RWPE1 (cell line): ENCODE results near the gene BMP2K.
"Not testable (repeated sequence)": the region's sequence is repeated elsewhere in the genome, so short reads cannot be mapped to it uniquely, and the experiment has no call there.

Experiments
- CTCF ChIA-PET: fragments of 350-600 bp; sonication (Branson Sonifier 250); formaldehyde crosslinking; extraction: SDS; loops from one replicate; lab custom pipeline; 2021; lab: Yijun Ruan, JAX
- POLR2A ChIA-PET: fragments of 400-600 bp; formaldehyde crosslinking; extraction: SDS; loops from one replicate; lab custom pipeline; 2020; ENCODE audit warnings: antibody characterized with exemption; ENCODE audit not compliant: low non-redundant PET; lab: Yijun Ruan, JAX
- DNase-seq: peaks from one replicate; pipeline ENCODE4 v3.0.0; 2012; ENCODE audit warnings: low spot score
- H3K27ac ChIP-seq: fragments of 450-650 bp; 2 replicates; pipeline ENCODE4 v1.5.1; 2017
- TF ChIP-seq, protein P1 (sequence below): fragments of 450-650 bp; conservative IDR thresholded peaks from 2 replicates; pipeline ENCODE4 v1.5.1; 2017; ENCODE audit warnings: low read depth, mild to moderate bottlenecking

BMP2K gene

DNA sequence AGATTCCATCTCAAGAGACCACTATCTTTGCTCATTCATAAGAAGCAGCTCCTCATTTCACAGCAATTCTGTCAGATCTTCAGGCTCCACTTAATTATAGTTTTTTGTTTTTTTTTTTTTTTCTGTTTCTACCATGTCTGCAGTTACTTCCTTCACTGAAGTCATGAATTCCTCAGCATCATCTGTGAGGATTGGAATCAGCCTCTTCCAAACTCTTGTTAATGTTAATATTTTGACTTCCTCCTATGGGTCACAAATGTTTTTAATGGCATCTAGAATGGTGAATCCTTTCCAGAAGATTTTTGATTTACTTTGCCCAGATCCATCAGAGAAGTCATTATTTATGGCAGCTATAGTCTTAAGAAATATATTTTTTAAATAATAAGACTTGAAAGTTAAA, 53.1 kb downstream of the BMP2K start:
- H3K27ac ChIP-seq = no peak overlapping the region
- ChIA-PET CTCF (no interaction called here), POLR2A (no interaction called here)
- DNase-seq = no peak
- TF ChIP-seq, protein P1, sequence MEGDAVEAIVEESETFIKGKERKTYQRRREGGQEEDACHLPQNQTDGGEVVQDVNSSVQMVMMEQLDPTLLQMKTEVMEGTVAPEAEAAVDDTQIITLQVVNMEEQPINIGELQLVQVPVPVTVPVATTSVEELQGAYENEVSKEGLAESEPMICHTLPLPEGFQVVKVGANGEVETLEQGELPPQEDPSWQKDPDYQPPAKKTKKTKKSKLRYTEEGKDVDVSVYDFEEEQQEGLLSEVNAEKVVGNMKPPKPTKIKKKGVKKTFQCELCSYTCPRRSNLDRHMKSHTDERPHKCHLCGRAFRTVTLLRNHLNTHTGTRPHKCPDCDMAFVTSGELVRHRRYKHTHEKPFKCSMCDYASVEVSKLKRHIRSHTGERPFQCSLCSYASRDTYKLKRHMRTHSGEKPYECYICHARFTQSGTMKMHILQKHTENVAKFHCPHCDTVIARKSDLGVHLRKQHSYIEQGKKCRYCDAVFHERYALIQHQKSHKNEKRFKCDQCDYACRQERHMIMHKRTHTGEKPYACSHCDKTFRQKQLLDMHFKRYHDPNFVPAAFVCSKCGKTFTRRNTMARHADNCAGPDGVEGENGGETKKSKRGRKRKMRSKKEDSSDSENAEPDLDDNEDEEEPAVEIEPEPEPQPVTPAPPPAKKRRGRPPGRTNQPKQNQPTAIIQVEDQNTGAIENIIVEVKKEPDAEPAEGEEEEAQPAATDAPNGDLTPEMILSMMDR = no peak

DNA sequence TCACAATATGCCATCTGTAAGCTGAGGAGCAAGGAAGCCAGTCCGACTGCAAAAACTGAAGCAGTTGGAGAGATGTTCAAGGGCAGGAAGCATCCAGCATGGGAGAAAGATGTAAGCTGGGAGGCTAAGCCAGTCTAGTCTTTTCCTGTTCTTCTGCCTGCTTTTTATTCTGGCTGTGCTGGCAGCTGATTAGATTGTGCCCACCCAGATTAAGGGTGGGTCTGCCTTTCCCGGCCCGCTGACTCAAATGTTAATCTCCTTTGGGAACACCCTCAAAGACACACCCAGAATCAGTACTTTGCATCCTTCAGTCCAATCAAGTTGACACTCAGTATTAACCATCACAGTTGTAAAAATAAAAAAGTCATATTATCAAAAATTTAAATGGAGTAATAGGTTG, 63.5 kb downstream of the BMP2K start:
- H3K27ac ChIP-seq, POLR2A ChIA-PET, CTCF ChIA-PET, DNase-seq: not testable (repeated sequence)

DNA sequence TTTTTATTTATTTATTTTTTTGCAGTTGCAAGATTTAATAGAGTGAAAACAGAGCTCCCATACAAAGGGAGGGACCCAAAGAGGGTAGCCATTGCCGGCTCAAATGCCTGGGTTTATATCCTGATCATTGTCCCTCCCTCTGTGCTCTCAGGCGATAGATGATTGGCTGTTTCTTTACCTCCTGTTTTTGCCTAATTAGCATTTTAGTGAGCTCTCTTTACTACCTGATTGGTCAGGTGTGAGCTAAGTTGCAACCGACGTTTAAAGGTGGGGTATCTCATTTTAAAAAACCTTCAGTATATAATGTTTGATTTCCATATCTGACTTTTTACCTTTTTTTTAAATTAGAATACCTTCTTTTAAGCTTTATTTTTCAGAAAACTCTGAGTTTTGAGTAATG, 64.1 kb downstream of the BMP2K start:
- POLR2A ChIA-PET, DNase-seq, H3K27ac ChIP-seq, CTCF ChIA-PET: not testable (repeated sequence)

DNA sequence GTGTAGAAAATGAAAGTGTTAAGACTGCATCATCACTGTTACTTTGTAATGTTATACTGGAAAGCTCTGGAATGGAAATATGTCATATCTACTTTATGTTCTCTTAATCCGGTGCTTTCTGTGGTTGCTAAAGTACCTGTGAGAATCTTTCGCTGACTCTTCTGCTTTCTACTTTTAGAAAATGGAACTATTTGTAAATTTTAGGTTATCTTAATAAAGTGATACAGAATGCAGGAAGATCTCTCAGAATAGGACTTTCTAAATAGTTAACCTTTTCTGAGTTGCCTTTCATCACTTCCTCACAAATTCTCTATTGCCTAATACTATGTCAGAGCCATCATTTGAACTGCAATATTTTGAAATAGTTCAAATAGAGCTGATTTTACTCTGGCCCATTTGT, 69.3 kb downstream of the BMP2K start:
- H3K27ac ChIP-seq = no peak overlapping the region
- ChIA-PET CTCF (no interaction called here), POLR2A (no interaction called here)
- TF ChIP-seq, protein P1 = no peak
- DNase-seq = no peak

DNA sequence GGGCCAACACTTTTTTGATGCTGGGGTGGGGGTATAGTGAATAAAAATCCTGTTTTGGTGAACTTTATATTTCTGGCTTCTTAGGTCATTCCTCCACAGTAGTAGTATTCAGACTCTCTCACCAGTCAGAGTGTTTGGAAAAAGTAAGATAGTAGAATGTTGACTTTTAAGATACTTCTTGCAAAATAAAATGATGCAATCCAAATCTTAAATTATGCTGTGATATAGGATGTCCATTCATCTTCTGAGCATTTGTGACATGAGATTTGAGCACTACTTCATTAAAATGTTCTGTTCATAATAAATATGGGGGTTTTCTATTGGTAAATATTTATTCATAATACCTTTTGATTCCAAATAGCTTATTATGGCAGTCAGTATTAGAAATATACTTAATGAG, 70.1 kb downstream of the BMP2K start:
- TF ChIP-seq, protein P1 = no peak
- DNase-seq = no peak
- no peak overlapping the region for H3K27ac ChIP-seq
- ChIA-PET CTCF (no interaction called here), POLR2A (no interaction called here)

DNA sequence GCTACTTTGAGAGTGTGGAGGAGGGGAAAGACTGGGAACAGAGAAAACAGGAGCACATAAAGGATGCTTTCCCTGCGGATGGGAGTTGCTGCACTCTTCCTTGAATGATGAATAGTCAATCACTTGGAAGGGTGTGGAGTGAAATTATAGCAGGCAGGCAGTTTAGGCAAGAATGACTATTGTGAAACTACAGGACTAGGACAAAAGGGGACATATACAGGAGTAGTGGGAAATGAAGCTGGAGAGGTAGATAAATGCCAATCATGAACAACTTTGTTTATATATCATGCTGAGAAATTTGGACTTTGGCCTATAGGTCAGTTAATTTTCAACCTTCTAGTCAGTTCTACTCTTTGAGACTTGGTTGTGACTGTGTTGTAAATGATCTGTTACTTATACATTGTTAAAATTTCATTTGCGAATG, 86.2 kb downstream of the BMP2K start:
- H3K27ac ChIP-seq = no peak overlapping the region
- TF ChIP-seq, protein P1 = no peak
- POLR2A ChIA-PET = no interaction called here
- CTCF ChIA-PET = no interaction called here
- DNase-seq = no peak

DNA sequence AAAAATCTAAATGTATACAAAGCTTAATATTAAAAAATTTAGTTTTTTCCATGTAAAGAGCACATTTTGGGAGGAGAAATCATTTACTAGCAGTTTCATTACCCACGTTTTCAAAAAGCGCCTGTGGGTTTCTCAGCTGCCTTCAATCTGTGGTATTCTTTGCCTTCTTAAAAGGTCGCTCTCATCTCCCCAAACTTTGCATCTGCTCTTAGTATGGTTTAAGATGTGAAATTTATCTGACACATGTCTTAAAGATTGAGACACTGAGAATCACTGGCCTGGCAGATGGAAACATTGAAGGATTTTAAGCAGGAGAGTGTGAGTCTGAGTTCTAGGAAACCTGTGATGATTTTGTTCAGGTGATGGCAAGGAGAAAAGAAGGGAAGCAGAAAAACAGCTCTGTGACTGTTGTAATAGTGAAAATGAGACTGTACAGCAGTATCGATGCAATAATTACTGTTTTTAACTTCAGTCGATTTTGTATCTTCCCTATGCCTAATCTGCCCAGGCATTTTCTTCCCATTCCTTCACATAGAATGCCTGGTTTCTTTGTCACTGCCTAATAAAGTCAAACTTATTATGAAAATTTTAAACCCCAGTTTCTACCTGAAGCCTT, 87.2 kb downstream of the BMP2K start:
- CTCF ChIA-PET = interaction anchor here (1.0 to 1.4 kb wide), 2 partner anchors 250 to 256 kb away, joined by 4 to 7 read pairs; no protein-coding TSS in a partner anchor
- POLR2A ChIA-PET = no interaction called here
- no peak for DNase-seq
- no peak overlapping the region for H3K27ac ChIP-seq
- TF ChIP-seq, protein P1 = no peak
